ENCODE measurements around the gene ATE1.

The ATE1 gene

DNA sequence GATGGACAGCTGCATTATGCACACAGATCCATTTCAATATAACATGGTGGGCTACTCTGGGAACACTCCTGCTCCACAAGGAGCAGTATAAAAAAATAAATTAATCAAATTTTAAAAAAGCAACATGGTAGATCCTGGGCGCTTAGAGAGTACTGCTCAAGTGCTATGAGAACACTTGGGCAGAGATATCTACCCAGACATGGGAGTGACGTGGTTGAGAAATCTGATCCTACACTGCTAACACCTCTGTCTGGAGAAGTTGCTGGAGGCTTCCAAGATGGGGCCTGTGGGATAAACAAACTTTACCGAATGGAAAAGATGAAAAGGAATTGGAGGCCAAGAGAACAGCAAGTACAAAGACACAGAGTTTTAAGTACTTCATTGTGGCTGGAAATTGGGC is 38.2 kb upstream of the ATE1 start:
- no peaks in the 10 kb centered on the region for H3K9me2 ChIP-seq (ENCODE audit: low read depth, low read length)
- peaks cover 77% of the 10 kb centered on the region for H3K36me3 ChIP-seq (ENCODE audit: insufficient read depth, low read length)
- TF ChIP-seq, protein P1, sequence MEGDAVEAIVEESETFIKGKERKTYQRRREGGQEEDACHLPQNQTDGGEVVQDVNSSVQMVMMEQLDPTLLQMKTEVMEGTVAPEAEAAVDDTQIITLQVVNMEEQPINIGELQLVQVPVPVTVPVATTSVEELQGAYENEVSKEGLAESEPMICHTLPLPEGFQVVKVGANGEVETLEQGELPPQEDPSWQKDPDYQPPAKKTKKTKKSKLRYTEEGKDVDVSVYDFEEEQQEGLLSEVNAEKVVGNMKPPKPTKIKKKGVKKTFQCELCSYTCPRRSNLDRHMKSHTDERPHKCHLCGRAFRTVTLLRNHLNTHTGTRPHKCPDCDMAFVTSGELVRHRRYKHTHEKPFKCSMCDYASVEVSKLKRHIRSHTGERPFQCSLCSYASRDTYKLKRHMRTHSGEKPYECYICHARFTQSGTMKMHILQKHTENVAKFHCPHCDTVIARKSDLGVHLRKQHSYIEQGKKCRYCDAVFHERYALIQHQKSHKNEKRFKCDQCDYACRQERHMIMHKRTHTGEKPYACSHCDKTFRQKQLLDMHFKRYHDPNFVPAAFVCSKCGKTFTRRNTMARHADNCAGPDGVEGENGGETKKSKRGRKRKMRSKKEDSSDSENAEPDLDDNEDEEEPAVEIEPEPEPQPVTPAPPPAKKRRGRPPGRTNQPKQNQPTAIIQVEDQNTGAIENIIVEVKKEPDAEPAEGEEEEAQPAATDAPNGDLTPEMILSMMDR (IDR thresholded peaks at IDR 0.05; ENCODE audit: low read length), result no peak
- TF ChIP-seq EZH2 (IDR thresholded peaks at IDR 0.05; ENCODE audit: borderline replicate concordance, low read length), result no peak
- no peaks in the 10 kb centered on the region for H3K4me1 ChIP-seq (ENCODE audit: insufficient read depth, low read length, severe bottlenecking)
- H2AFZ ChIP-seq (ENCODE audit: low read length), result no peak overlapping the region
- no peaks in the 10 kb centered on the region for H3K9me3 ChIP-seq (ENCODE audit: low read length)
- no peak overlapping the region for H3K4me3 ChIP-seq (ENCODE audit: low read depth, low read length, poor library complexity, severe bottlenecking)
- no peak overlapping the region for H3K9ac ChIP-seq (ENCODE audit: low read length)
- no peaks in the 10 kb centered on the region for H3F3A ChIP-seq (ENCODE audit: insufficient read depth, low read length)
- no peak overlapping the region for H3K27ac ChIP-seq (ENCODE audit: low read depth, low read length, poor library complexity, severe bottlenecking)
- no peaks in the 10 kb centered on the region for H3K27me3 ChIP-seq (ENCODE audit: insufficient read depth, low read length)
- H3K79me2 ChIP-seq (ENCODE audit: insufficient read depth, low read length), result no peaks in the 10 kb centered on the region
- no peak overlapping the region for H3K4me2 ChIP-seq (ENCODE audit: low read length)
- no peaks in the 10 kb centered on the region for H4K20me1 ChIP-seq (ENCODE audit: insufficient read depth, low read length)

DNA sequence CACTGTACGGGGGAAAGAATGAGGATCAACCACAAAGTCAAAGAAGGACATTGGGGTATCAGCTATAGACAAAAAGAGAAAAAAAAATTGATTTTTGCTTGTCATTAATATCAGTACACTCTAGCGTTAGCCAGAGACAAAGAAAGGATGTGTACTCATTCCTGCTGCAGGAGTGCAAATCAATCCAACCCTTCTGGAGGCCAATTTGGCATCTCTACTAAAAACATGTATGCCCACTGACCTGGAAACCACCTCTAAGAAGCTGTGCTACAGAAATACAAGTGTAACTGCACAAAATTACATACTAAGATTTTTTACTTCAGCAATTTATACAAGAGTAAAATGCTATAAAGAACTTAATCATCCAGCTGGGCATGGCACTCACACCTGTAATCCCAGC is 33.6 kb upstream of the ATE1 start:
- no peak overlapping the region for H2AFZ ChIP-seq (ENCODE audit: low read length)
- H3K27me3 ChIP-seq (ENCODE audit: insufficient read depth, low read length), result no peaks in the 10 kb centered on the region
- H4K20me1 ChIP-seq (ENCODE audit: insufficient read depth, low read length), result no peaks in the 10 kb centered on the region
- H3F3A ChIP-seq (ENCODE audit: insufficient read depth, low read length), result no peaks in the 10 kb centered on the region
- H3K9me2 ChIP-seq (ENCODE audit: low read depth, low read length), result no peaks in the 10 kb centered on the region
- H3K4me1 ChIP-seq (ENCODE audit: insufficient read depth, low read length, severe bottlenecking), result no peaks in the 10 kb centered on the region
- H3K4me2 ChIP-seq (ENCODE audit: low read length), result no peak overlapping the region
- H3K27ac ChIP-seq (ENCODE audit: low read depth, low read length, poor library complexity, severe bottlenecking), result no peak overlapping the region
- H3K9me3 ChIP-seq (ENCODE audit: low read length), result no peaks in the 10 kb centered on the region
- no peaks in the 10 kb centered on the region for H3K79me2 ChIP-seq (ENCODE audit: insufficient read depth, low read length)
- H3K36me3 ChIP-seq (ENCODE audit: insufficient read depth, low read length), result peaks cover 60% of the 10 kb centered on the region
- H3K9ac ChIP-seq (ENCODE audit: low read length), result no peak overlapping the region
- TF ChIP-seq, protein P1 (IDR thresholded peaks at IDR 0.05; ENCODE audit: low read length), result no peak
- no peak overlapping the region for H3K4me3 ChIP-seq (ENCODE audit: low read depth, low read length, poor library complexity, severe bottlenecking)

DNA sequence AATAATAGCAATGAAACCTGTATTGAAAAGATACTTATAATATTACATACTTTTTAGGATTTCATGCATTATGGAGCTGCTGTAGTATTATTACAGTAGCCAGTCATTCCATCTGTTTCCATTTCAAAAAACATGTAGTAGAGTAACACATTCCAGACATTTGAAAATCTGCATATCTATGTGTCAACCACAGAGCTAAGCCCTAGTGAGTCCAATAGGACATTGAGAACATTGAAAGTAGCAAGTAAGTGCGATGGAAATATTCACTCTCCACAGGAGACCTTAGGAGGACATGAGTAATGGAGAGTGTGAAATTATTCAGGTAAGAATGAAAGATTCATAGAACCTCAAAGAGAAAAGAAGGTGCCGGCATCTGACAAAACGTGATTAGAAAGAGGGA is 31.8 kb upstream of the ATE1 start:
- no peak overlapping the region for H3K4me2 ChIP-seq (ENCODE audit: low read length)
- no peak overlapping the region for H3K9ac ChIP-seq (ENCODE audit: low read length)
- TF ChIP-seq, protein P1 (IDR thresholded peaks at IDR 0.05; ENCODE audit: low read length), result no peak
- TF ChIP-seq EZH2 (IDR thresholded peaks at IDR 0.05; ENCODE audit: borderline replicate concordance, low read length), result no peak
- no peaks in the 10 kb centered on the region for H3K4me1 ChIP-seq (ENCODE audit: insufficient read depth, low read length, severe bottlenecking)
- no peaks in the 10 kb centered on the region for H3K9me2 ChIP-seq (ENCODE audit: low read depth, low read length)
- H2AFZ ChIP-seq (ENCODE audit: low read length), result no peak overlapping the region
- H3K4me3 ChIP-seq (ENCODE audit: low read depth, low read length, poor library complexity, severe bottlenecking), result no peak overlapping the region
- H3K79me2 ChIP-seq (ENCODE audit: insufficient read depth, low read length), result no peaks in the 10 kb centered on the region
- no peaks in the 10 kb centered on the region for H3F3A ChIP-seq (ENCODE audit: insufficient read depth, low read length)
- no peak overlapping the region for H3K27ac ChIP-seq (ENCODE audit: low read depth, low read length, poor library complexity, severe bottlenecking)
- peaks cover 52% of the 10 kb centered on the region for H3K36me3 ChIP-seq (ENCODE audit: insufficient read depth, low read length)
- no peaks in the 10 kb centered on the region for H3K9me3 ChIP-seq (ENCODE audit: low read length)
- no peaks in the 10 kb centered on the region for H4K20me1 ChIP-seq (ENCODE audit: insufficient read depth, low read length)
- H3K27me3 ChIP-seq (ENCODE audit: insufficient read depth, low read length), result no peaks in the 10 kb centered on the region

Measured in OCI-LY1 (cell line).